Nephron progenitor cell (in vitro differentiated cells): Measurements from ENCODE around the gene ABHD12B.

Experiments used
- DNase-seq: peaks from one replicate; pipeline ENCODE4 v3.0.0; 2021
- H3K27ac Mint-ChIP-seq: 2 replicates; pipeline ENCODE4 v1.8.0; 2021; ENCODE audit warnings: mild to moderate bottlenecking, moderate library complexity, mixed read lengths
- H3K27me3 Mint-ChIP-seq: 2 replicates; pipeline ENCODE4 v1.8.0; 2021; ENCODE audit warnings: mild to moderate bottlenecking, low read depth, mixed read lengths; ENCODE audit not compliant: poor library complexity
- H3K36me3 Mint-ChIP-seq: 2 replicates; pipeline ENCODE4 v1.8.0; 2021; ENCODE audit warnings: low read depth, mixed read lengths
- H3K4me1 Mint-ChIP-seq: 2 replicates; pipeline ENCODE4 v1.8.0; 2021; ENCODE audit warnings: mixed read lengths
- H3K4me3 Mint-ChIP-seq: 2 replicates; pipeline ENCODE4 v1.8.0; 2021; ENCODE audit warnings: mild to moderate bottlenecking, moderate library complexity, mixed read lengths
- H3K9me3 Mint-ChIP-seq: 2 replicates; pipeline ENCODE4 v1.8.0; 2021; ENCODE audit warnings: mild to moderate bottlenecking, moderate library complexity, mixed read lengths
- TF ChIP-seq, protein P1 (sequence below): fragments of 200-600 bp; sonication (generic); IDR thresholded peaks from 2 replicates; pipeline ENCODE4 v1.5.0; 2021; ENCODE audit warnings: antibody characterized with exemption

The ABHD12B gene

DNA sequence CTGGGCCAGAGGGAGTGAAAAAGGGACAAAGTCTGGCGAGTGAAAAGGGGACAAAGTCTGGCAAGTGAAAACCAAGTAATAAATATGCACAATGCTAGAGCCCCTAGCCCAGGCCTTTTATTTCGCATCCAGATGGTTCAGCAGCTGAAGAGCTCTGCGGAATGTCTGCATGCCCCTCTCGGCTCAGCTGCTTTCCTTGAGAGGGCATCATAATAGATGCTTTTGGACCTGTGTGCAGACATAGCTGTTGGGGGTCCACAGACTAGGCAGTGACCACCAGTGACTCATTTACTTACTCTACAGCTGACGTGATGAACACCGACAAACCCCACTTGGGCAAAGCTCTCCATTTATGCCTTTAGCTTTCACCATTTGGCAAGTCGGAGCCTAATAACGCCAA, 45.2 kb upstream of the ABHD12B start:
- TF ChIP-seq, protein P1, sequence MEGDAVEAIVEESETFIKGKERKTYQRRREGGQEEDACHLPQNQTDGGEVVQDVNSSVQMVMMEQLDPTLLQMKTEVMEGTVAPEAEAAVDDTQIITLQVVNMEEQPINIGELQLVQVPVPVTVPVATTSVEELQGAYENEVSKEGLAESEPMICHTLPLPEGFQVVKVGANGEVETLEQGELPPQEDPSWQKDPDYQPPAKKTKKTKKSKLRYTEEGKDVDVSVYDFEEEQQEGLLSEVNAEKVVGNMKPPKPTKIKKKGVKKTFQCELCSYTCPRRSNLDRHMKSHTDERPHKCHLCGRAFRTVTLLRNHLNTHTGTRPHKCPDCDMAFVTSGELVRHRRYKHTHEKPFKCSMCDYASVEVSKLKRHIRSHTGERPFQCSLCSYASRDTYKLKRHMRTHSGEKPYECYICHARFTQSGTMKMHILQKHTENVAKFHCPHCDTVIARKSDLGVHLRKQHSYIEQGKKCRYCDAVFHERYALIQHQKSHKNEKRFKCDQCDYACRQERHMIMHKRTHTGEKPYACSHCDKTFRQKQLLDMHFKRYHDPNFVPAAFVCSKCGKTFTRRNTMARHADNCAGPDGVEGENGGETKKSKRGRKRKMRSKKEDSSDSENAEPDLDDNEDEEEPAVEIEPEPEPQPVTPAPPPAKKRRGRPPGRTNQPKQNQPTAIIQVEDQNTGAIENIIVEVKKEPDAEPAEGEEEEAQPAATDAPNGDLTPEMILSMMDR: no peak

DNA sequence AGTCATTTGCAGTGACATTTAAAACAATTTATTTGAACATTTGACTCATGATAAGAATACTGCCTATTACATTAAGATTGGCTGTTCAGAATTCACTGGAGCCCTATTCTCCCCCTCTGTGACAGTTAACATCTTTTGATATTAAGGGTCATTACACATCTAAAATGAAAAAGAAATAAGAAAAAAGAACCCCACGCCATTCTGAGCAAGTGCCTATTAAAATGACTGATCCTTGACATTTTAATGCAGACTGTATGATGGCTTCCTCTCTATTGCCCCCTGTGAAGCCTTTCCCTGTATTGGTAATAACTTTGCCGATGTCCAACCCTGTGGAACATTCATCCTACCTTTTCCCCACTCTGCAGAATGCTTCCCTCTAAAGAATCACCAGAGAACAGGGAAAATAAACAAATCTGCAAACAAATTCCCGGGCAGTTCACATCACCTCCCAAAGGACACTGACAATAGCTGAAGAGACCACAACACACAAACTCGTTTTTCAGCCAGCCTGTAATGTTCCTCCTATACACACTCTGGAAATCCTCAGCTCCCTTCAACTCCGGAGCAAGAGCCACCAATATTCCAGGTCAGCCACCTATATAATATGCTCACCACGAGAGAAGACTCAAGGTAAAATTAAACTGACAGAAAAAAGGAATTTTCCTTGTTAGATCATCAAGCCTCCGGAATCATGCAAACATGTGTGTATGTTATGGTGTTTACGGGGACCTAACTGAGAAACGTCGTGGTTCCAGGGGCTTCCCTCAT, 42.9 kb upstream of the ABHD12B start:
- Mint-ChIP-seq H3K9me3 (no peaks in the 10 kb centered on the region), H3K27ac (no peak overlapping the region), H3K27me3 (peaks cover 27% of the 10 kb centered on the region), H3K36me3 (peaks cover 4% of the 10 kb centered on the region), H3K4me1 (peaks cover 67% of the 10 kb centered on the region), H3K4me3 (peak overlapping the region; percentile 92)
- no peak for DNase-seq
- TF ChIP-seq, protein P1: no peak

More for the DNA sequence above, 45.2 kb upstream of the ABHD12B start:
- H3K9me3 Mint-ChIP-seq: no peaks in the 10 kb centered on the region
- H3K4me1 Mint-ChIP-seq: peaks cover 75% of the 10 kb centered on the region
- H3K27me3 Mint-ChIP-seq: peaks cover 7% of the 10 kb centered on the region
- no peak overlapping the region for H3K4me3 Mint-ChIP-seq
- DNase-seq: no peak
- peaks cover 7% of the 10 kb centered on the region for H3K36me3 Mint-ChIP-seq
- no peak overlapping the region for H3K27ac Mint-ChIP-seq

DNA sequence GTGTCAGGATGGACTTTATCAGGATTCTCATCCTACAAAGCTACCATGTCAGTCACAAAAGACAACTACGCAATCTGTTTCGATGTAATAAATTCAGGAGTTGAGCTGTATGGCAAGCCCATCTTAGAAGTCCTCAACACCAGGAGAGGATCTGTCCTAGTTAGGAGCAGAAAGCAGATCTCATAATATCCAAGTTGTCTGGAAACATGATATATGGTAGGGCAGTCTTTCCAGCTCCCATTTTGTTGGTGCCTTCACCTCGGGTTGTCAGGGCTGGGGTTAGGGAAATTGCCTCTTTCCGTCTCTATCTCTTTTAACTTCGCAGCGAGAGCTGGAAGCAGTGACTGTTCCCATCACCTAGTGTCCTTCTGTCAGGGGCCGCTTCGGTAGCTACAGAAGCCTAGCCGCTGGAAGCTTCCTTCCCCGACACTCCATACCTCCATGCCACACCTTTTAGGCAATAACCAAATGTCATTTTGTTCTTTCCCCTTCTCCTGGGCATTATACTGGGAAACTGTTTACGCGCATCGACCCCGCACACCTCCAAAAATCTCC, 42.3 kb upstream of the ABHD12B start:
- peak overlapping the region; percentile 11 for H3K27ac Mint-ChIP-seq
- DNase-seq: peak; percentile 29
- H3K36me3 Mint-ChIP-seq: peaks cover 4% of the 10 kb centered on the region
- H3K4me1 Mint-ChIP-seq: peaks cover 60% of the 10 kb centered on the region
- peak overlapping the region; percentile 92 for H3K4me3 Mint-ChIP-seq
- TF ChIP-seq, protein P1: no peak
- H3K9me3 Mint-ChIP-seq: no peaks in the 10 kb centered on the region
- peaks cover 33% of the 10 kb centered on the region for H3K27me3 Mint-ChIP-seq

DNA sequence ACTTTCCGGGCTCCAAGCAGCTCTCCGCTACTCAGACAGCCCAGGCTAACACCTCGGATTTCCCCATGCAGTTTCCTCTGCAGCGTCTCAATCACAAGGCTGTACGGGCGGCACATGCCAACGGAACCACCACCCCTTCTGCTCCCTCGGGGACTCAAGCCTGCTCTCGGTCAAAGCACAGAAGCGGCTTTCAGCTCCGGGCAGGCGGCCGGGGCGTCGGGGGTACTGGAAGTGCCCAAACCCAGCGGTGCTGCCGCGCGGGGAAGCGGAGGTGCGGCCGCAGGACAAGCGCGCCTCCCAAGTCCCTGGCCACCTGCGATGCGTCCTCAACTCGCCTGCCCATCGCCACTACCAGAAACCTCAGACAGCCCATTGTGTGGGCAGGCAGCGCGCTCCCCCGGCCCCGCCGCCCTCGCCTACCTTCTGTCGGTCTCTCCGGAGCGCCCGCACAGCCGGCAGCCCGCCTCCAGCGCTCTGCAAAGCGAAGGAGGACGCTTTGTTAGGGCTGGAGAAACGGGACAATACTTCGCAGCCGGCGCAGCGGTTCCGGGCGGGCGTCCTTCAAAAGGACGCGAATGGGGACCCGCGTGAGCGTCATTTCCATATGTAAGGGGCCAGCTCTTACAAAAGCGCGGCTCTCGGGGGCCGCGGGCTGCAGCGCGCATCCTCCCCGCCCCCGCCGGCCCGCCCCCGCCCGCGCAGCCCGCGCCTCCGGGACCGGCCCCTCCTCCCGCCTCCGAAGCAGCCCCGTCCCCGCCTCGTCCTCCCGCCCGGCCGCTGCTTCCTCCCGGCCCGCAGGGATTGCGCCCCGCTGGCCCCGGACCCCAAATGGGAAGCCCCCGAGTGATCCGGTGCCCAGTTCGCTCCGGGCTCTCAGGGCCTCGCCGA, 41.6 kb upstream of the ABHD12B start:
- Mint-ChIP-seq H3K27me3 (peaks cover 38% of the 10 kb centered on the region), H3K4me3 (peak overlapping the region; percentile 92), H3K9me3 (no peaks in the 10 kb centered on the region), H3K36me3 (peaks cover 4% of the 10 kb centered on the region), H3K4me1 (peaks cover 56% of the 10 kb centered on the region), H3K27ac (peak overlapping the region; percentile 11)
- peak; percentile 67 for DNase-seq
- TF ChIP-seq, protein P1: no peak

DNA sequence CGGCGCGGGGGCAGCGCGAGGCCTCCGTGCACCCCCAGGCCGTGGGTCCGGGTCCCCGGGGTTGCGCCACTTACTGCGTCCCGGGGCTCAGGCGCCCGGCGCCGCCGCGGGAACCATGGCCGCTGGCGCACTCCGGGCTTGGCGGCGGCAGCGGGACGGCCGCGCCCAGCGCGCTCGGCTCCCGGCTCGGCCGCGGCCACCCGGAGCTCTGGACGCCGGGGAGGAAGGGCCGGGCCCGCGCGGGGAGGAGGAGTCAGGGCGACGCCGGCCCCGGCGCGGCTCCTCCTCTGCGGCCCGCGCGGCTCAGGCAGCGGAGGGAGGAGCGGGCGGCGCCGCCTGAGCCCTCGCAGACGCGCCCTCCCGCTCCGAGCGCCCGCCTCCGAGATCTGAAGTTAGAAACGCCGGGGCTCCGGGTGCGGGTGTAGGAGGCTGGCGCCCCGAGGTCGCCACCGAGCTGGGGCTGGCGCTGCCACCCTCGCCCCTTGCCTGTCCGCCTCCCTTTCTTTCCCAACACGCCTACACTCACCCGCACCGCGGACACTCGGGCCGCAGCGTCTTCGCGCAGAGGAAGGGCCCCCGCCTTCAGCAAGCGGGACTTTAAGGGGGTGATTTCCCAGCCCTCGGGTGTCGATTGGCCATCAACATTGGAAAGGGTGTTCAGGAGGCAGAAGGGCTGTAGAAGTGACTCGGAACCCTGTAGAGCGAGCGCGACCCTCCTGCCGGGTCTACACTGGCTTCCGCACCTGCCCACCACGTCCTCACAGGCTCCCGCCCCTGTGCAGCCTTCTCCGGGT, 40.7 kb upstream of the ABHD12B start, which contains the start of gene NIN:
Gene NIN, minus strand, starts transcription at position 231 of the 794 bp plus-strand sequence. CDS start 9,106 bp downstream, outside the sequence.
- TF ChIP-seq, protein P1: no peak
- peaks cover 4% of the 10 kb centered on the region for H3K36me3 Mint-ChIP-seq
- H3K9me3 Mint-ChIP-seq: no peaks in the 10 kb centered on the region
- peak within 1 kb of the TSS; percentile 94 for H3K4me3 Mint-ChIP-seq
- DNase-seq: peak; percentile 84
- peaks cover 51% of the 10 kb centered on the region for H3K4me1 Mint-ChIP-seq
- peaks cover 41% of the 10 kb centered on the region for H3K27me3 Mint-ChIP-seq
- H3K27ac Mint-ChIP-seq: peak within 1 kb of the TSS; percentile 77
